ENCODE results near the gene VPS8.

GRCh38 chr3:185060655-185061054, 248.7 kb downstream of the VPS8 start:
- TF ChIP-seq CTCF (IDR thresholded peaks at IDR 0.05) (no peak), POLR2A (IDR thresholded peaks at IDR 0.05) (no peak)

All from heart left ventricle (tissue), 13 donors.